ENCODE results near the gene ACADVL. TPM values are rescaled to one million over a fixed set of nuclear protein-coding genes. Genes with fewer than 3 reads are reported as not detected.
A peak's percentile ranks its signal among the peaks of the same experiment; 100 is the strongest.

Gene ACADVL
- total RNA-seq, 4 donors from 2014 or later, result 250 to 662 (median 544) TPM

GRCh38 chr17:7196651-7197401 is 22.9 kb upstream of the ACADVL start:
- intact Hi-C loops (cut with DNase I), result no loop called here
- H3K4me1 ChIP-seq, result no peaks in the 10 kb centered on the region
- H3K4me3 ChIP-seq, result no peak overlapping the region
- no peak for DNase-seq (ENCODE audit: extremely low spot score)
- TF ChIP-seq POLR2AphosphoS5 (IDR thresholded peaks at IDR 0.05) (no peak), POLR2A (IDR thresholded peaks at IDR 0.05; ENCODE audit: low read depth) (no peak), CTCF (IDR thresholded peaks at IDR 0.05) (no peak), EP300 (IDR thresholded peaks at IDR 0.05) (no peak)
- 94% methylated on average over 12 of the region's 22 CpGs for WGBS
- H3K27ac ChIP-seq (replicated peaks in 1 of 4), result no peak overlapping the region
- no peaks in the 10 kb centered on the region for H3K9me3 ChIP-seq
- H3K36me3 ChIP-seq, result peaks cover 28 to 85% (median 61%) of the 10 kb centered on the region in 4 donors
- H3K27me3 ChIP-seq, result no peaks in the 10 kb centered on the region

GRCh38 chr17:7203391-7203790 is 16.3 kb upstream of the ACADVL start:
- intact Hi-C loops (cut with DNase I), result no loop called here
- 93% methylated on average over 9 of the region's 16 CpGs for WGBS
- no peak overlapping the region for H3K4me3 ChIP-seq
- no peak for DNase-seq (ENCODE audit: extremely low spot score)
- H3K4me1 ChIP-seq, result peaks cover 14 to 43% (median 37%) of the 10 kb centered on the region in 4 donors
- no peak overlapping the region for H3K27ac ChIP-seq (replicated peaks in 1 of 4)
- TF ChIP-seq POLR2A (IDR thresholded peaks at IDR 0.05; ENCODE audit: low read depth), result no peak
- no peak for TF ChIP-seq POLR2AphosphoS5 (IDR thresholded peaks at IDR 0.05)
- TF ChIP-seq EP300 (IDR thresholded peaks at IDR 0.05), result no peak
- TF ChIP-seq CTCF (IDR thresholded peaks at IDR 0.05), result no peak
- no peaks in the 10 kb centered on the region for H3K27me3 ChIP-seq
- no peaks in the 10 kb centered on the region for H3K9me3 ChIP-seq
- peaks cover 6 to 41% (median 32%) of the 10 kb centered on the region in 4 donors for H3K36me3 ChIP-seq

- Histone ChIP-seq H3K36me3 (peaks cover 6 to 34% (median 30%) of the 10 kb centered on the region in 4 donors), H3K4me1 (peaks cover 14 to 45% (median 38%) of the 10 kb centered on the region in 4 donors), H3K4me3 (peak overlapping the region; percentile 59 to 76 (median 62)), H3K27me3 (no peaks in the 10 kb centered on the region), H3K9me3 (no peaks in the 10 kb centered on the region), H3K27ac (replicated peaks in 1 of 4) (peak overlapping the region; percentile 72 to 81 (median 77))
- intact Hi-C loops (cut with DNase I), result no loop called here
- TF ChIP-seq POLR2AphosphoS5 (IDR thresholded peaks at IDR 0.05), result no peak
- DNase-seq (ENCODE audit: extremely low spot score), result no peak
- 80% methylated on average over 13 of the region's 15 CpGs for WGBS
Observed at GRCh38 chr17:7204336-7204735, 15.4 kb upstream of the ACADVL start.

- 2% methylated on average over 17 of the region's 34 CpGs for WGBS
- intact Hi-C loops (cut with DNase I), result no loop called here
Observed at GRCh38 chr17:7204828-7205461, 14.8 kb upstream of the ACADVL start.

More at GRCh38 chr17:7204828-7205461, 14.8 kb upstream of the ACADVL start:
- peaks cover 6 to 32% (median 29%) of the 10 kb centered on the region in 4 donors for H3K36me3 ChIP-seq
- H3K4me3 ChIP-seq, result peak overlapping the region; percentile 59 to 76 (median 62)
- peaks cover 14 to 45% (median 38%) of the 10 kb centered on the region in 4 donors for H3K4me1 ChIP-seq
- no peaks in the 10 kb centered on the region for H3K9me3 ChIP-seq
- TF ChIP-seq CTCF (IDR thresholded peaks at IDR 0.05) (peak in 1 of 3 experiments; percentile 5), POLR2AphosphoS5 (IDR thresholded peaks at IDR 0.05) (peak; percentile 77), POLR2A (IDR thresholded peaks at IDR 0.05; ENCODE audit: low read depth) (no peak), EP300 (IDR thresholded peaks at IDR 0.05) (no peak)
- peak overlapping the region; percentile 72 to 81 (median 77) for H3K27ac ChIP-seq (replicated peaks in 1 of 4)
- peak; percentile 95 for DNase-seq (ENCODE audit: extremely low spot score)
- H3K27me3 ChIP-seq, result no peaks in the 10 kb centered on the region

Data from esophagus muscularis mucosa (tissue), 4 donors.